ENCODE data around the gene DIP2C.

DIP2C gene

GRCh38 chr10:529468-530230 lies 159.8 kb downstream of the DIP2C start:
- TF ChIP-seq, protein P1, sequence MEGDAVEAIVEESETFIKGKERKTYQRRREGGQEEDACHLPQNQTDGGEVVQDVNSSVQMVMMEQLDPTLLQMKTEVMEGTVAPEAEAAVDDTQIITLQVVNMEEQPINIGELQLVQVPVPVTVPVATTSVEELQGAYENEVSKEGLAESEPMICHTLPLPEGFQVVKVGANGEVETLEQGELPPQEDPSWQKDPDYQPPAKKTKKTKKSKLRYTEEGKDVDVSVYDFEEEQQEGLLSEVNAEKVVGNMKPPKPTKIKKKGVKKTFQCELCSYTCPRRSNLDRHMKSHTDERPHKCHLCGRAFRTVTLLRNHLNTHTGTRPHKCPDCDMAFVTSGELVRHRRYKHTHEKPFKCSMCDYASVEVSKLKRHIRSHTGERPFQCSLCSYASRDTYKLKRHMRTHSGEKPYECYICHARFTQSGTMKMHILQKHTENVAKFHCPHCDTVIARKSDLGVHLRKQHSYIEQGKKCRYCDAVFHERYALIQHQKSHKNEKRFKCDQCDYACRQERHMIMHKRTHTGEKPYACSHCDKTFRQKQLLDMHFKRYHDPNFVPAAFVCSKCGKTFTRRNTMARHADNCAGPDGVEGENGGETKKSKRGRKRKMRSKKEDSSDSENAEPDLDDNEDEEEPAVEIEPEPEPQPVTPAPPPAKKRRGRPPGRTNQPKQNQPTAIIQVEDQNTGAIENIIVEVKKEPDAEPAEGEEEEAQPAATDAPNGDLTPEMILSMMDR (IDR thresholded peaks at IDR 0.05; ENCODE audit: extremely low read depth, insufficient read depth, missing control alignments), result no peak
- DNase-seq (ENCODE audit: low spot score), result no peak
- in situ Hi-C loops (cut with MboI; ENCODE audit: low pct_unique_long_range_greater_than_20kb, low sequenced_read_pairs, unreplicated experiment), result no loop called here

DNA sequence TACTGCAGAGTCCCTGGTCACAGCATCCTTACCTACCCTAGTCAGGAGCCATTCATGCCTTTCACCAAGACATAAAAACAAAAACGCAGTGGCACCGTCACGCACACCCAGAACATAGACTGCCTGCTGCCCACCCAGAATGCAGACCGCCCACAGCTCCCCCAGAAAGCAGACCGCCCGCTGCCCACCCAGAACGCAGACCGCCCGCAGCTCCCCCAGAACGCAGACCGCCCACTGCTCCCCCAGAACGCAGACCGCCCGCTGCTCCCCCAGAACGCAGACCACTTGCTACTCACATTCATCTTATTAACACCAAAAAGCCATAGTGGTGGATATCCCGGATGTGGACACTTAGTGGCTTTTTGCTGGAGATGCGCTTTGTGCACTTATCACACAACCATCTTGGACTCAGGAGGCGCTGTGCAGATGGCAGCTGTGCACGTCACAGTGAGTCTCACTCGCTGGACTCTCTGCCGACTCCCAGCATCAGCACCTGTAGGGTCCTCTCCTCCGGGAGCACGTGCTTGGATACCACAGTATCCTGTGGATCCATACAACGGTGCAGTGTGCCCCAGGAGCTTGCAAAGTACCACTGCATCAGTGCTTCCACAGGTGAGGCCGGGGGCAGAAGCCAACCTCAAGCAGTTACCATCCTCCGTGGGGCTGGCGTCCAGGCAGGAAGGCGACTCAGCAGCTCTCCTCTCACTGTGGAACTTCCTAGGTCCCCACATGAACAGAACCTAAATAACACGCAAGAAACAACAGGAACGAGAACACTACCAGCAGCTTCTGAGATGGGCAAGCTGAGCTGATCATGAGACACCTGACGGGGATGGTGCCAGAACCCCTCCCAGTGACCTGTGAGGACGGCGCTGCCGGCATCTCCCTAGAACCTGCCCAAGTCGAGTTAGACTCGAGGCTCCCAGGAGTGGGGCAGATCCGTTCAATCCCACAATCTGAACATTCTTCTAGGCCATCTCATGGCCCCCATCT lies 161.0 kb downstream of the DIP2C start:
- in situ Hi-C loops (cut with MboI; ENCODE audit: low pct_unique_long_range_greater_than_20kb, low sequenced_read_pairs, unreplicated experiment), result no loop called here
- no peak for DNase-seq (ENCODE audit: low spot score)
- TF ChIP-seq, protein P1 (IDR thresholded peaks at IDR 0.05; ENCODE audit: extremely low read depth, insufficient read depth, missing control alignments), result no peak

DNA sequence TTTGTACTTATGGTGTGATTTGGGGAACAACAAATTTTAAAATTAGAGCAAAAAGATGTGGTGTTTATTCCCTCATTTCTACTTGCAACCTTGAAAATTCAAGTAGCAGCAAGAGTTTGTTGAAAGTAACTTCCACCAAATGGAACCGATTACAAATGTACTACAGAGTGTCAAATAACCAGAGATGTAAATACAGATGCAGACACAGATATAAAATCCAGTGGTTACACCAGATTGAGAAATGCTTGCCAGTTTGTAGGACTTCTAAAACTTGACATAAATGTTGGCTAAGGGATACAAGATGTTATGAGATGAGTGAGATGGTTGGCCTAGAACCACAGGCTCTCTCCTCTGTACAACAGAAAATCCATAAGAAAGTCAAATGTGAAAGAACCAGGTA lies 162.1 kb downstream of the DIP2C start:
- in situ Hi-C loops (cut with MboI; ENCODE audit: low pct_unique_long_range_greater_than_20kb, low sequenced_read_pairs, unreplicated experiment), result no loop called here
- TF ChIP-seq, protein P1 (IDR thresholded peaks at IDR 0.05; ENCODE audit: extremely low read depth, insufficient read depth, missing control alignments), result no peak
- no peak for DNase-seq (ENCODE audit: low spot score)

GRCh38 chr10:526651-527312 lies 162.7 kb downstream of the DIP2C start:
- DNase-seq (ENCODE audit: low spot score), result no peak
- TF ChIP-seq, protein P1 (IDR thresholded peaks at IDR 0.05; ENCODE audit: extremely low read depth, insufficient read depth, missing control alignments), result no peak
- in situ Hi-C loops (cut with MboI; ENCODE audit: low pct_unique_long_range_greater_than_20kb, low sequenced_read_pairs, unreplicated experiment), result no loop called here

- in situ Hi-C loops (cut with MboI; ENCODE audit: low pct_unique_long_range_greater_than_20kb, low sequenced_read_pairs, unreplicated experiment), result no loop called here
- DNase-seq (ENCODE audit: low spot score), result no peak
- TF ChIP-seq, protein P1 (IDR thresholded peaks at IDR 0.05; ENCODE audit: extremely low read depth, insufficient read depth, missing control alignments), result no peak
Measured at GRCh38 chr10:525565-526315, 163.7 kb downstream of the DIP2C start.
